ENCODE results near the gene EHD4.

The EHD4 gene

DNA sequence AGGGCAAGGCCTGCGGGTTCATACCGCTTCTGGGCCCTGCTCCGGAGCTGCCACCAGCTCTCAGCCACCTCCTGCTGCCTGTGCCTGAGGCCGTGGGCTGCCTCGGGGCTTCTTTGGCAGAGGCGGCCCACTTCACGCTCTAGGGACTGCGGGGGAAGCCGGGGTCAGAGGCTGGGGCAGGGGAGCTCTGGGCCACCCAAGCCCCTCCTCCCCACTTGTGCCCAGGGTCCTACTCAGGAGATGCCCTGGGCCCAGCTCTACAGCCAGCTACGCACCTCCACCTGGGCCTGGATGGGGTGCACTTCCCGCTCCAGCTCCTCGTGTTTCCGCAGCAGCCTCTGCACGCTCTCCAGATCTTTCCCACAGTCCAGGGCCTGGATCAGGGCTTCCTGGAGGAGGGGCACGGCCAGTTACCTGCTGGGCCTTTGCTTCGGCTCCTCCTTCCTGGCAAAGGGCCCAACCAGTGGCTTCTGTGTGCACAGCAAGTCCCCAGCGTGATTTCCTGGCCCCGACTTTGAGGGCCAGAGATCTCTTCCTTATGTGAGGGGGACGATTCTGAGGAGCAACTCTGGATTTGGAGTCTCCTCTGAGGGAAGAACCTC is 109.7 kb downstream of the EHD4 start:
- TF ChIP-seq, protein P1, sequence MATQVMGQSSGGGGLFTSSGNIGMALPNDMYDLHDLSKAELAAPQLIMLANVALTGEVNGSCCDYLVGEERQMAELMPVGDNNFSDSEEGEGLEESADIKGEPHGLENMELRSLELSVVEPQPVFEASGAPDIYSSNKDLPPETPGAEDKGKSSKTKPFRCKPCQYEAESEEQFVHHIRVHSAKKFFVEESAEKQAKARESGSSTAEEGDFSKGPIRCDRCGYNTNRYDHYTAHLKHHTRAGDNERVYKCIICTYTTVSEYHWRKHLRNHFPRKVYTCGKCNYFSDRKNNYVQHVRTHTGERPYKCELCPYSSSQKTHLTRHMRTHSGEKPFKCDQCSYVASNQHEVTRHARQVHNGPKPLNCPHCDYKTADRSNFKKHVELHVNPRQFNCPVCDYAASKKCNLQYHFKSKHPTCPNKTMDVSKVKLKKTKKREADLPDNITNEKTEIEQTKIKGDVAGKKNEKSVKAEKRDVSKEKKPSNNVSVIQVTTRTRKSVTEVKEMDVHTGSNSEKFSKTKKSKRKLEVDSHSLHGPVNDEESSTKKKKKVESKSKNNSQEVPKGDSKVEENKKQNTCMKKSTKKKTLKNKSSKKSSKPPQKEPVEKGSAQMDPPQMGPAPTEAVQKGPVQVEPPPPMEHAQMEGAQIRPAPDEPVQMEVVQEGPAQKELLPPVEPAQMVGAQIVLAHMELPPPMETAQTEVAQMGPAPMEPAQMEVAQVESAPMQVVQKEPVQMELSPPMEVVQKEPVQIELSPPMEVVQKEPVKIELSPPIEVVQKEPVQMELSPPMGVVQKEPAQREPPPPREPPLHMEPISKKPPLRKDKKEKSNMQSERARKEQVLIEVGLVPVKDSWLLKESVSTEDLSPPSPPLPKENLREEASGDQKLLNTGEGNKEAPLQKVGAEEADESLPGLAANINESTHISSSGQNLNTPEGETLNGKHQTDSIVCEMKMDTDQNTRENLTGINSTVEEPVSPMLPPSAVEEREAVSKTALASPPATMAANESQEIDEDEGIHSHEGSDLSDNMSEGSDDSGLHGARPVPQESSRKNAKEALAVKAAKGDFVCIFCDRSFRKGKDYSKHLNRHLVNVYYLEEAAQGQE (IDR thresholded peaks at IDR 0.05; ENCODE audit: insufficient read depth in 1 of 2, low read depth in 2 of 2, low read length in 2 of 2): no peak
- TF ChIP-seq TAF1 (IDR thresholded peaks at IDR 0.05; ENCODE audit: borderline replicate concordance, insufficient read depth, low read length) (no peak), POLR2AphosphoS5 (IDR thresholded peaks at IDR 0.05; ENCODE audit: low read depth, low read length) (no peak), SIN3A (IDR thresholded peaks at IDR 0.05; ENCODE audit: borderline replicate concordance, insufficient read depth, low read length) (no peak), FOXP2 (optimal IDR thresholded peaks at IDR 0.05; ENCODE audit: borderline replicate concordance, extremely low read depth, extremely low read length, insufficient read depth) (no peak)

DNA sequence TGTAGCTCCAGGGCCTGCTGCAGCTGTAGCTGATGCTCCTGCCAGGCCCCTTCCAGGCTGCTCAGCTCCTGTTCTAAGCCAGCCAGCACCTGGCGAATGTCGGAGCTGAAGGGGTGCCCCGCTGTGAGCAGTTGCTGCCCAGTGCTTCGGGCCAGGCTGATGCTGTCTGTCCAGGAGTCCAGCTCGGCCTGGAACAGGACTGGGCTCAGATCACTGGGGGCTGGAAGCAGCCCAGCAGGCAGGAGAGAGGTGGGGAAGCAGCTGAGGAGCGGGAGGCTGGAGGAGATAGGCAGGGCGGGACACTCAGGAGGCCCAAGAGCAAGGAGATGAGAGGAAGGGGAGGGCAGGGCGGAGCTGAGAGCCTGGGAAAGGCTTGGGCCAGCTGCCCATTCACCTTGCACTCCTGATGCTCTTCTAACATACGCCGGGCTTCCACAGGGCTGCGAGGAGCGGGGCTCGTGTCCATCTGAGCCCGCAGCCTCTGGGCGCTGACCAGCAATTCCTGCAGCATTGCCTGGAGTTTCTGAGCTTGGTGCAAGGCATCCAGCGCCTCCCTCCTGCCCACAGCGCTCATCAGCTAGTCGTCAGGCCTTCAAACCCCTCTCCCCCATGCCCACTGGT is 110.5 kb downstream of the EHD4 start:
- TF ChIP-seq POLR2AphosphoS5 (IDR thresholded peaks at IDR 0.05; ENCODE audit: low read depth, low read length) (no peak), FOXP2 (optimal IDR thresholded peaks at IDR 0.05; ENCODE audit: borderline replicate concordance, extremely low read depth, extremely low read length, insufficient read depth) (no peak)
- TF ChIP-seq, protein P1 (IDR thresholded peaks at IDR 0.05; ENCODE audit: insufficient read depth in 1 of 2, low read depth in 2 of 2, low read length in 2 of 2): 0 out of 4 replicates have a peak, but pooled peaks of 1 of the 2 experiments have one; percentile 33

DNA sequence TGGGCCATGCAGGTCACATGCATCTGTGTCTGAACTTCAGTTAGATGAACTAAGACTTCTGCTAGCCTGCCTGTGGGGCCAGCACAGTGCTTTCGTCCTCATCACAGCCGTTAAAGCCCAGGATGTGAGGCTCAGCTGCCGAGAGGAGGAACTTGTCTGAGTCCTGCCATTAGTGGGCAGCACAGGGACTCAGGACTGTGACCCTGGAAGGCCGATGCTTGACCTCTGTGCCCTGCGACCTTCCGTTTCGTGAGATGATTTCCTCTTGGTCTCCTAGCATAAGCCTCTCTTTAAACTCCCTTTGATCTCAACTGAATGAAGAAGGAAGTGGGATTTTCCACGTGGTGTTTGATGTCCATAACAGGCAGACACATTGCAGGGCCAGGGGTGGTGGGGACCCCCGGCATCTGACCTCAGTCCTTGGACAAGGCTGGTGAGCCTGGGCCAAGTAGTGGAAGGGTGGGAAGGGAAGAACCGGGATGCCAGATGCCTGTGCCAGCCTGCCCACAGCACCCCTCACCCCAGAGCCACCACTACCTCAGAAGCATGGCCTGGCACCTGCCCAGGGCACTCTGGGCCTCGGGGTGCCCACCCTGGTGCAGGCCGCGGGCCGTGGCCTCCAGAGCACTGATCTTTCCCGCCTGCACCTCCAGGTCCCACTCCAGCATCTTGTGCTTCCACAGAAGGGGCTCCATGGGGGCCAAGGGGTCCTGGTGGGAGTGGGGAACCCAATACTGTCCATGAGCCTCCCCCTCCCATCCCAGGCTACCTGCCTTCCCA is 112.1 kb downstream of the EHD4 start:
- TF ChIP-seq SIN3A (IDR thresholded peaks at IDR 0.05; ENCODE audit: borderline replicate concordance, insufficient read depth, low read length) (no peak), TAF1 (IDR thresholded peaks at IDR 0.05; ENCODE audit: borderline replicate concordance, insufficient read depth, low read length) (no peak), FOXP2 (optimal IDR thresholded peaks at IDR 0.05; ENCODE audit: borderline replicate concordance, extremely low read depth, extremely low read length, insufficient read depth) (no peak), POLR2AphosphoS5 (IDR thresholded peaks at IDR 0.05; ENCODE audit: low read depth, low read length) (no peak)
- TF ChIP-seq, protein P1 (IDR thresholded peaks at IDR 0.05; ENCODE audit: insufficient read depth in 1 of 2, low read depth in 2 of 2, low read length in 2 of 2): no peak

DNA sequence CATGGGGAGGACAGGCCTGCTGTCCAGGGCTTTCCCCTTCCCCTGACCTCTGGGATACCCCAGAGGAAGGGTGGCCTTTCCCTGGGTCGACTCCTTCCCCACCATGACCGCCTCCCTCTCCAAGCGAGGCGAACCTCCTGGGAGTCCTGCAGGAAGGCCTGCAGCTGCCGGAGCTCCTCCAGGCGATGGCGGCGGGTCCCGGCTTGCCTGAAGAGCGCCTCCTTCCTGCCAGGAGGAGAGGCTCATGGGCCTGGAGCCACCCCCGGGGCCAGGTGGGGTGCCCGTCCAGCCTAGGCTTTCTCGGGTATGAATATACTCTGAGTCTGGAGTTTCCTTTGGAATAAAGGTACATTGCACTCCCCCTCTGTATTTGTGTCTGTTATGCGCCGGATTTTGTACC is 113.6 kb downstream of the EHD4 start:
- TF ChIP-seq, protein P1 (IDR thresholded peaks at IDR 0.05; ENCODE audit: insufficient read depth in 1 of 2, low read depth in 2 of 2, low read length in 2 of 2): no peak
- no peak for TF ChIP-seq FOXP2 (optimal IDR thresholded peaks at IDR 0.05; ENCODE audit: borderline replicate concordance, extremely low read depth, extremely low read length, insufficient read depth)
- no peak for TF ChIP-seq SIN3A (IDR thresholded peaks at IDR 0.05; ENCODE audit: borderline replicate concordance, insufficient read depth, low read length)
- TF ChIP-seq POLR2AphosphoS5 (IDR thresholded peaks at IDR 0.05; ENCODE audit: low read depth, low read length): no peak
- TF ChIP-seq TAF1 (IDR thresholded peaks at IDR 0.05; ENCODE audit: borderline replicate concordance, insufficient read depth, low read length): no peak

All from PFSK-1 (cell line).